ENCODE data around the gene AKAP13. TPM values are rescaled to one million over a fixed set of nuclear protein-coding genes. Genes with fewer than 3 reads are reported as not detected.

The AKAP13 gene
- polyA plus RNA-seq, 1 of the 3 experiments (the other 2 are of a cell fraction), result 8.4 TPM

DNA sequence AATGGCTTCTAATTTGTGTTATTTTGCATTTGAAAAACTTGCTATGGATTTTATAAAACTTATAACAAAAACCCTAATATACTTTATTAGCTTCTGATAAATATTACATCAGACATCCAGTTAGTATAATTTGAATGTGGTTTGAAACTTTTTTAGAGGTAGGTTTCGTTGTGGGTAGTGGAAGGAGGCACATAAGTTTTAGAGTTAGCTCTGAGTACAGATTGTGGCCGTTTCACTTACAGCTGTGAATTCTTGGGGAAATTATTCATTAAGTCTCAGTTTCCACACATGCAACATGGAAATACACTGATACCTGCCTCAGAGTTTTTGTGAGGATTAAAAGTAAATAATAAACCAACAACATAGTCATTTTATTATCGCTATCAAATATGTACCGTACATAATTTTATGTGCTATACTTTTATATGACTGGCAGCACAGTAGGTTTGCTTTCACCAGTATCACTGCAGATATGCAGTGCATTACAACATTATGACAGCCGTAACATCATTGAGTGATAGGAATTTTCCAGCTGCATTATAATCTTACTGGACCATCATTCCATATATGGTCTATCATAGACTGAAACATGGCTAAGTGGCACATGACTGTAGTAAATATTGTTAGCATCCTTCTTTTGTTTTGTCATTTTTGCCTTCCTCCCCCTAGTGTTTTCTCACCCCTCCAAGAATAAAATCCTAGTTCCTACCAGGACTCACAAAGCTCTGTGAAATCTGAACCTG, 175.6 kb downstream of the AKAP13 start:
- no peak overlapping the region for H2AFZ ChIP-seq (ENCODE audit: low read depth)
- no peak overlapping the region for H3K27ac ChIP-seq (ENCODE audit: low read depth in 2 of 2, low read length in 1 of 2)
- H3K4me3 ChIP-seq (ENCODE audit: low read depth in 2 of 2, low read length in 1 of 2), result no peak overlapping the region
- H3K4me1 ChIP-seq (ENCODE audit: control insufficient read depth in 1 of 2, insufficient read depth in 2 of 2, low read depth in 1 of 2, low read length in 1 of 2), result no peaks in the 10 kb centered on the region; a peak in 1 of 4 replicates
- TF ChIP-seq, protein P1, sequence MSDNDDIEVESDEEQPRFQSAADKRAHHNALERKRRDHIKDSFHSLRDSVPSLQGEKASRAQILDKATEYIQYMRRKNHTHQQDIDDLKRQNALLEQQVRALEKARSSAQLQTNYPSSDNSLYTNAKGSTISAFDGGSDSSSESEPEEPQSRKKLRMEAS (IDR thresholded peaks at IDR 0.05; ENCODE audit: low read depth), result no peak
- no peak for TF ChIP-seq YY1 (IDR thresholded peaks at IDR 0.05; ENCODE audit: low read depth)
- TF ChIP-seq FOSL2 (IDR thresholded peaks at IDR 0.05; ENCODE audit: borderline replicate concordance, low read depth), result no peak
- no peak for TF ChIP-seq NFIC (IDR thresholded peaks at IDR 0.05; ENCODE audit: borderline replicate concordance)
- TF ChIP-seq, protein P2, sequence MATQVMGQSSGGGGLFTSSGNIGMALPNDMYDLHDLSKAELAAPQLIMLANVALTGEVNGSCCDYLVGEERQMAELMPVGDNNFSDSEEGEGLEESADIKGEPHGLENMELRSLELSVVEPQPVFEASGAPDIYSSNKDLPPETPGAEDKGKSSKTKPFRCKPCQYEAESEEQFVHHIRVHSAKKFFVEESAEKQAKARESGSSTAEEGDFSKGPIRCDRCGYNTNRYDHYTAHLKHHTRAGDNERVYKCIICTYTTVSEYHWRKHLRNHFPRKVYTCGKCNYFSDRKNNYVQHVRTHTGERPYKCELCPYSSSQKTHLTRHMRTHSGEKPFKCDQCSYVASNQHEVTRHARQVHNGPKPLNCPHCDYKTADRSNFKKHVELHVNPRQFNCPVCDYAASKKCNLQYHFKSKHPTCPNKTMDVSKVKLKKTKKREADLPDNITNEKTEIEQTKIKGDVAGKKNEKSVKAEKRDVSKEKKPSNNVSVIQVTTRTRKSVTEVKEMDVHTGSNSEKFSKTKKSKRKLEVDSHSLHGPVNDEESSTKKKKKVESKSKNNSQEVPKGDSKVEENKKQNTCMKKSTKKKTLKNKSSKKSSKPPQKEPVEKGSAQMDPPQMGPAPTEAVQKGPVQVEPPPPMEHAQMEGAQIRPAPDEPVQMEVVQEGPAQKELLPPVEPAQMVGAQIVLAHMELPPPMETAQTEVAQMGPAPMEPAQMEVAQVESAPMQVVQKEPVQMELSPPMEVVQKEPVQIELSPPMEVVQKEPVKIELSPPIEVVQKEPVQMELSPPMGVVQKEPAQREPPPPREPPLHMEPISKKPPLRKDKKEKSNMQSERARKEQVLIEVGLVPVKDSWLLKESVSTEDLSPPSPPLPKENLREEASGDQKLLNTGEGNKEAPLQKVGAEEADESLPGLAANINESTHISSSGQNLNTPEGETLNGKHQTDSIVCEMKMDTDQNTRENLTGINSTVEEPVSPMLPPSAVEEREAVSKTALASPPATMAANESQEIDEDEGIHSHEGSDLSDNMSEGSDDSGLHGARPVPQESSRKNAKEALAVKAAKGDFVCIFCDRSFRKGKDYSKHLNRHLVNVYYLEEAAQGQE (IDR thresholded peaks at IDR 0.05; ENCODE audit: low read depth, low read length), result no peak
- TF ChIP-seq POLR2AphosphoS5 (IDR thresholded peaks at IDR 0.05; ENCODE audit: low read depth, low read length), result no peak
- no peak for TF ChIP-seq JUND (IDR thresholded peaks at IDR 0.05)
- no peak for TF ChIP-seq RAD21 (IDR thresholded peaks at IDR 0.05; ENCODE audit: low read length)
- no peak for TF ChIP-seq FOXJ3 (CRISPR knock-in tag; IDR thresholded peaks at IDR 0.05)
- no peak for TF ChIP-seq SMC3 (IDR thresholded peaks at IDR 0.05; ENCODE audit: low read depth, low read length)
- no peak for TF ChIP-seq GABPA (IDR thresholded peaks at IDR 0.05; ENCODE audit: low read depth)
- TF ChIP-seq RFX5 (IDR thresholded peaks at IDR 0.05; ENCODE audit: low read length), result no peak
- TF ChIP-seq, protein P3, sequence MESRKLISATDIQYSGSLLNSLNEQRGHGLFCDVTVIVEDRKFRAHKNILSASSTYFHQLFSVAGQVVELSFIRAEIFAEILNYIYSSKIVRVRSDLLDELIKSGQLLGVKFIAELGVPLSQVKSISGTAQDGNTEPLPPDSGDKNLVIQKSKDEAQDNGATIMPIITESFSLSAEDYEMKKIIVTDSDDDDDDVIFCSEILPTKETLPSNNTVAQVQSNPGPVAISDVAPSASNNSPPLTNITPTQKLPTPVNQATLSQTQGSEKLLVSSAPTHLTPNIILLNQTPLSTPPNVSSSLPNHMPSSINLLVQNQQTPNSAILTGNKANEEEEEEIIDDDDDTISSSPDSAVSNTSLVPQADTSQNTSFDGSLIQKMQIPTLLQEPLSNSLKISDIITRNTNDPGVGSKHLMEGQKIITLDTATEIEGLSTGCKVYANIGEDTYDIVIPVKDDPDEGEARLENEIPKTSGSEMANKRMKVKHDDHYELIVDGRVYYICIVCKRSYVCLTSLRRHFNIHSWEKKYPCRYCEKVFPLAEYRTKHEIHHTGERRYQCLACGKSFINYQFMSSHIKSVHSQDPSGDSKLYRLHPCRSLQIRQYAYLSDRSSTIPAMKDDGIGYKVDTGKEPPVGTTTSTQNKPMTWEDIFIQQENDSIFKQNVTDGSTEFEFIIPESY (IDR thresholded peaks at IDR 0.05; ENCODE audit: borderline replicate concordance, low read depth), result no peak
- no peak for TF ChIP-seq NRF1 (IDR thresholded peaks at IDR 0.05; ENCODE audit: low read depth, low read length)
- no peak for TF ChIP-seq RCOR1 (IDR thresholded peaks at IDR 0.05; ENCODE audit: low read length)
- no peak for TF ChIP-seq TAF1 (IDR thresholded peaks at IDR 0.05; ENCODE audit: borderline replicate concordance, low read depth, low read length)
- TF ChIP-seq MEF2A (IDR thresholded peaks at IDR 0.05; ENCODE audit: borderline replicate concordance, low read depth), result no peak
- H3K27me3 ChIP-seq (ENCODE audit: insufficient read depth), result no peaks in the 10 kb centered on the region
- H3K79me2 ChIP-seq (ENCODE audit: insufficient read depth), result no peaks in the 10 kb centered on the region; the same call in 1 of the 2 replicates
- H4K20me1 ChIP-seq (ENCODE audit: insufficient read depth), result no peaks in the 10 kb centered on the region
- H3K9ac ChIP-seq, result no peak overlapping the region
- no peak for DNase-seq
- H3K4me2 ChIP-seq, result no peak overlapping the region
- ChIA-PET POLR2A (no interaction called here), CTCF (interaction anchor here (0.8 to 1.3 kb wide), 4 partner anchors 10 to 275 kb away, joined by 3 to 4 read pairs (median 3); no protein-coding TSS in a partner anchor)
- H3K9me3 ChIP-seq, result no peaks in the 10 kb centered on the region
- WGBS (ENCODE audit: low lambda C conversion rate), result 93% methylated on average over 5 of the region's 5 CpGs
- peaks cover 0 to 9% of the 10 kb centered on the region in 2 experiments for H3K36me3 ChIP-seq (replicated peaks in 1 of 2; ENCODE audit: control insufficient read depth in 1 of 2, insufficient read depth in 2 of 2, low read length in 1 of 2)
- no peaks in the 10 kb centered on the region for H3F3A ChIP-seq (replicated peaks; ENCODE audit: insufficient read depth)
- no peaks in the 10 kb centered on the region for H3K9me2 ChIP-seq

Data from SK-N-SH (cell line).